ENCODE data around the gene REEP2.

The REEP2 gene

GRCh38 chr5:138448481-138449398 is 9.9 kb downstream of the REEP2 start:
- no peak for DNase-seq (ENCODE audit: low read depth in 3 of 3)

GRCh38 chr5:138449501-138450239 is 10.8 kb downstream of the REEP2 start:
- peak; percentile 74 to 85 (median 83) for DNase-seq (ENCODE audit: low read depth in 3 of 3)

- no peak for DNase-seq (ENCODE audit: low read depth in 3 of 3)
Observed at GRCh38 chr5:138450971-138451370, 12.1 kb downstream of the REEP2 start.

GRCh38 chr5:138452720-138453119 is 13.9 kb downstream of the REEP2 start:
- DNase-seq (ENCODE audit: low read depth in 3 of 3), result no peak

DNA sequence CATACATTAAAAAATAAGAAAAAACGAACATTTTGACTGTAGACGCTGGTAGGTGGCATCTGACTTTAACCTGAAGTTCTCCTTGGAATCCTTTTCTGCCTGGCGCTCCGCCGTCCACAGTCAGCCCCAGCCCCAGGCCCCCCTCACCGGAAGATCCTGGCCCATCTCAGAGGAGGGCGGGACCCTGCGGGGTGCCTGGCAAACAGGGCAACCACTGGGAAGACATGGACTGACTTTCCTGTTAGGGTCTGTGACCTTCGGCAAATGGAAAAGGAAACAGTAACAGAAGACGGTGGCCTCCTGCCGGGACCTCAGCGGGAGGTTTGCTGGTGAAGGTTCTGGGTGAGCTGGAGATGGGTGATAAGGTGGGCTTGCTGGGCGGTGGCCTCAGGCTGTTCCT is 14.7 kb downstream of the REEP2 start:
- DNase-seq (ENCODE audit: low read depth in 3 of 3), result no peak

DNA sequence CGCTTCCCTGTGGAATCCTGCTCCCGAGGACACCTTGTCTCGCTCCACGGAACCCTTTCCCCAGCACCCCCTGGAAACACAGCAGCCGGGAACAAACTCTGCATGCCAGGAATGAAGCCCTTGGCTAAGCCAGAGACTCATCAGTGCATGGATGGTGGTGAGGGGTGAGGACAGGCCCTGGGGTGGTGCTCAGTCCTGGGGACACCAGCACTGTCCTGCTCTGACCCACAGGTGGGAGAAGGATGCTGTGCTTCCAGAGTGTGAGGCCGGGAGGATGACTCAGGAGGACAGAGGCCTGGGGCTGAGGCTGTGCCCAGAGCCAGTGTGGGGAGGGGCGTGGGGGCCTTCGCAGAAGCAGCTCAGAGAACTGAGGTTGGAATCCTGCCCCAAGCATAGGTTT is 15.3 kb downstream of the REEP2 start:
- no peak for DNase-seq (ENCODE audit: low read depth in 3 of 3)

DNA sequence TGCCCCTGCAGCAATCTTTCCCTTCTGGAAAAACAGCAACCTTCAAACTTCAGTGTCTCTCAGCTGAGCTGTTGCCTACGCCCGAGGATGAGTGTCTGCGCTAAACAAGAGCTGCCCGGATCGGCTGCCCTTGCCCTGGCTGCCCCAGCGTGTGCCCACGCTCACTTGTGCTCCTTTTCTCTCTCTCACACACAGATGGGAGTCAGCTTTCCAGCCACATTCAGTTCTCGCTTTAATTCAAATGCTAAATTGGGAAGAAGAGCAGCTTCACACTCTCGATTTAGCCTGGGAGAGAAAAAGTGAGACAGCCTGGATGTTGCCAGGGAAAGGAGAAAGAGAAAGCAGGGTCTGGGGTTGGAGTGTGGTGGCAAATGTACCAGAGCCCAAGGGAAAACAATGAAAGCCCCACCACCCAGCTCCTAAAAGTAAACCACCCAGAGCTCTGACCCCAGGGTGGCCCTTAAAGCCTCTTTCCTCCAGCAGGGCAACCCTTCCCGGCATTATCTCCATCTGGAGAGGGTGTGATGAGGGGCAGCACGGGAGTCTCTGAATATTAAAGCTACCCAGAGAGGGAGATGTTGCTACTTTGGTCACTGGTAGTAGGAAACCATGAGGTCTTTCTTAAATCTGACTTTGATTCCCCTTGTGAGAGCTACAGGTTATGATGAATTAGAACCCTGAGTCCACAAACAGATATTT is 16.5 kb downstream of the REEP2 start:
- no peak for DNase-seq (ENCODE audit: low read depth in 3 of 3)

GRCh38 chr5:138457531-138458275 is 18.8 kb downstream of the REEP2 start:
- DNase-seq (ENCODE audit: low read depth in 3 of 3), result no peak

DNA sequence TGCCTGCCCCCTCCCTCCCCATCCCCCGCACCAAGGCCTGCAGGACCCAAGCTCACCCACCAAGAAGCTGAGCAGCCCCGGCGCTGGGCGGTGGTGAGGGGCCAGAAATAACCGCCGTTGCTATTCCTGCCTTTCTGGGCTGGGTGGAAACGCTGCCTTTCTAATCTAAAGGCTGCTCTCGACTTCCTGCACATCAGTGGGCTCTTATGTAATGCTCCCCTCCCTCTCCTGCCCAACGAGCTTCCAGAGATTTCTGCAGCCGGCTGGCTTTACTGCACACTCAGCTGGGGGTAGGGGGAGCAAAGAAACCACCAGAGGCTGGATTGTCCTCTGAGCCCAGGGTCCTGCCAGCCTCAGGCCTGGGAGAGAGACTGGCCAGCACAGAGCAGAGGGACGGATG is 19.5 kb downstream of the REEP2 start:
- no peak for DNase-seq (ENCODE audit: low read depth in 3 of 3)

DNA sequence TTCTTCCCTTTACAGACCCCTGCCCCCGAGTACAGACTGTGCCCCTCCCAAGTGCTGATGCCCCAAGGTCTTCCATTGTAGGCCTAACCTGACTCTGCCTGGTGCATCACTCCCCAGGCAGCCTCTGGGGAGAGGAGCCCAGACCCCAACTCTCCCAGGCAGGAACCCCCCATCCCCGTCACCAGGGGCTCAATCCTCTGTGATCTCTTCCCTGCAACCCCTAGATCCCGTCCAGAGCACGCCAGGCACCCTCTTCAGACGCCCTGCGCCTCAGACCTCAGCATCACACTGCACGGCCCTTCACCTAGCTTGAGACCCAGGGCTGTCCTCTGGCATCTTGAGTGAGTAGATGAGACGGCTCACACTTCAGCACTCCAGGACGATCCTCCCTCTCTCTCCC is 20.0 kb downstream of the REEP2 start:
- DNase-seq (ENCODE audit: low read depth in 3 of 3), result no peak

DNA sequence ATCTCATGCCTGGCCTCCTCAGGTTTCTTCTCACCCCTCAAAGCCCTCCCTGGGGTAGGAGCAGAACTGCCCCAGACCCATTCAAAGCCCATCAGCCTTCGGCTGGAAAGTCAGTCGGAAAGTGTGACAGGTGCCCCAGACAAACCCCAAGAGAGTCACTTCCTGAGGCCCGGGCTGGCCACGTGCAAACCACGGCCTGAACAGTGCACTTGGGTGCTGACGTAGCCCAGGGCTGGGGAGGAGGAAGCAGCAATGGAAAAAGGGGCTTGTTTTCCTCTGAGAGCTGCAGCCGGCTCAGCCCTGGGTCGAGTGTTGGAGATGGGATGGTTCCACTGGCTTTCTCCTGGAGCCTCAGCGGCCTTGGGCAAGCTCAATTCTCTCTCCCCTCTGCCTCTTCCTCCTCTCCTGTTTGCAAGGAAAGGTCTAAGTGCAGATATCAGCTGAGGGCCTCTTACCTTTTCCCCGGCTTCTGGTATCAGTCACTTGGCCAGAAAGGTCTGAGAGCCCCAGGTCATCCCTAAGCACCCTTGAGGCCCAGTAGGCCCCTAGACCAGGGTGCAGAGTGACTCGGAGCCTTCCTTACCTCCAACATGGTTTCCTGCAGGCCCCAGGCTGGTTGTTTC is 20.6 kb downstream of the REEP2 start:
- DNase-seq (ENCODE audit: low read depth in 3 of 3), result peak; percentile 72 to 86 (median 81)

DNA sequence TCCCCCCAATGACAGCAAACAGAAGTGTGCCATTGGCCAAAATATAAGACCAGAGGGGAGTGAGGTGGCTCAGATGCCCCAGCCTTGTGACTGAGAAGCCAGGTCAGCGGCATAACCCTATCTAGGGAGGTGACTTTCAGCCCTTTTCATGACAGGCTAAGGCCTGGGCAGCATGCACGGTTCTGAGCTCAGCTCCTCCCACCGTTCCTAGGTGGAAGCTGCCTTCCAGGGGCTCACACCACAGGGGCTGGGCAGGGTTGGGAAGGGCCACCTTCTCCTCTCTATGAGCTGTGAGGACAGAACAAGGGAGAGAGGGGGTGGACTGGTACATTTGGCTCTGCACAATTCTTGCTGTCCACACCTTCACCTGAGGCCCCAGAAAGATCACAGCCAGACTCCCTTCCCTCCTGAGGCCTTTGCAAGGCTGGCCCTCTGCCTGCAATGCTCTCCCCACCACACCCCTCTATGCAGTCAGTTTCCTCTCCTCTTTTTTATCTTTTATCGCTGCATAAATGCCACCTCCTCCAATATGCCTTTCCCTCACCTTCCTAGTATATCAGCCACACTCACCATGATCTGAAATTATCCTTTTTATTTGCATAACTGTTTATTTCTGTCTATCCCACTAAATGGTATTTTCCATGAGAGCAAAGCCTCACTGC is 21.3 kb downstream of the REEP2 start:
- no peak for DNase-seq (ENCODE audit: low read depth in 3 of 3)

DNA sequence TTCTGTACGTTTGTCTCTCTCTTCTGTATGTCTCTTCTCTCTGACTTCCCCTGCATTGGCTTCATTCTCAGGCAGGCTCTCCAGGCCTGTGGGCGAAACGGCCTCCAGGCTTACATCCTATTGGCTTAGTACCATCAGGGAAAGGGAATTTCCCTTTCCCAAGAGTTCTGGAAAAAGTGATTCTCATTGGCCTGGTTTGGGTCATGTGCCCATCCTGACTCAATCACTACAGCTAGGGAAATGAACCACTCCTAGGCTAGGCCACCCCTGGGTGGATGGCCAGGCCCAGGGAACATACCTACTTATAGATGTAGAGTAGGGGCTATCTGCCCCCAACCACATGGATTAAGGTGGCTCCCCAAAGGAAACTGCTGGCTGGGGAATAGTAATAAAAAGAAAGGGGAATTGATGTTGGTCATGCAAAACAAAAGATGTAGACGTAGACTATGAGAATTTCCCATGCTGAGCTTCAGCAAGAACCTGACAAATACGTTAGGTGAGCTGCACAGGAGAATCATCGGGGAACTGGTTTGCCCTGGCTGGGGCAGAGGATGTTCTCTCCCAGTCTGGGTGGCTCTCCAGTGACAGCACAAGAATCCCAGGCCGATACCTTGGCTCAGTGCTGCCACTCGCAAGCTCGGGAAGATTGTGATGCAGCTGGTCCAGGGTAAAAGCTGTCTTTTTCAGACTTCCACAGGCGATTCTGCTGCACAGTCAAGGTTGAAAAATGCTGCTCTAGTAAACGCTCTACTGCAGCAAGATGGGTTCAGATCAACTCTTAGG is 22.7 kb downstream of the REEP2 start:
- no peak for DNase-seq (ENCODE audit: low read depth in 3 of 3)

- no peak for DNase-seq (ENCODE audit: low read depth in 3 of 3)
Observed at GRCh38 chr5:138463419-138464007, 24.7 kb downstream of the REEP2 start.

- peak; percentile 84 to 91 (median 86) for DNase-seq (ENCODE audit: low read depth in 3 of 3)
Observed at GRCh38 chr5:138464008-138464387, 25.1 kb downstream of the REEP2 start.

GRCh38 chr5:138464388-138465260 is 25.8 kb downstream of the REEP2 start:
- DNase-seq (ENCODE audit: low read depth in 3 of 3), result peak; percentile 95 to 96 (median 95)

DNA sequence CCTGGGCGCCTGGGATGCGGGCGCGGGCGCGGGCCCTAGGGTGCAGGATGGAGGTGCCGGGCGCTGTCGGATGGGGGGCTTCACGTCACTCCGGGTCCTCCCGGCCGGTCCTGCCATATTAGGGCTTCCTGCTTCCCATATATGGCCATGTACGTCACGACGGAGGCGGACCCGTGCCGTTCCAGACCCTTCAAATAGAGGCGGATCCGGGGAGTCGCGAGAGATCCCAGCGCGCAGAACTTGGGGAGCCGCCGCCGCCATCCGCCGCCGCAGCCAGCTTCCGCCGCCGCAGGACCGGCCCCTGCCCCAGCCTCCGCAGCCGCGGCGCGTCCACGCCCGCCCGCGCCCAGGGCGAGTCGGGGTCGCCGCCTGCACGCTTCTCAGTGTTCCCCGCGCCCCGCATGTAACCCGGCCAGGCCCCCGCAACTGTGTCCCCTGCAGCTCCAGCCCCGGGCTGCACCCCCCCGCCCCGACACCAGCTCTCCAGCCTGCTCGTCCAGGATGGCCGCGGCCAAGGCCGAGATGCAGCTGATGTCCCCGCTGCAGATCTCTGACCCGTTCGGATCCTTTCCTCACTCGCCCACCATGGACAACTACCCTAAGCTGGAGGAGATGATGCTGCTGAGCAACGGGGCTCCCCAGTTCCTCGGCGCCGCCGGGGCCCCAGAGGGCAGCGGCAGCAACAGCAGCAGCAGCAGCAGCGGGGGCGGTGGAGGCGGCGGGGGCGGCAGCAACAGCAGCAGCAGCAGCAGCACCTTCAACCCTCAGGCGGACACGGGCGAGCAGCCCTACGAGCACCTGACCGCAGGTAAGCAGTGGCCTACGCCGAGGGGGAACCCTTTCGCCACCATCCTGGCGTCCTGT is 26.6 kb downstream of the REEP2 start, which contains the start of gene EGR1:
Gene EGR1 (plus strand): TSS at position 219 of the 864 bp plus-strand sequence. CDS start 283 bp downstream, at position 502.
- peak; percentile 88 to 94 (median 91) for DNase-seq (ENCODE audit: low read depth in 3 of 3)

Measured in stimulated activated CD4-positive, alpha-beta T cell treated with anti-CD3 and anti-CD28 coated beads, TNF-alpha, amount 100 ng/mL, for 48 hours (primary cell).